HG03108 (cell line): ENCODE data around the gene ASRGL1.
"Not testable (repeated sequence)": the region's sequence is repeated elsewhere in the genome, so short reads cannot be mapped to it uniquely, and the experiment has no call there.

Experiments
- ATAC-seq: cut with Tn5 transposase; IDR thresholded peaks from one replicate; pipeline ENCODE4 v1.9.1; 2021; ENCODE audit warnings: moderate library complexity; ENCODE audit not compliant: unreplicated experiment

Gene ASRGL1

DNA sequence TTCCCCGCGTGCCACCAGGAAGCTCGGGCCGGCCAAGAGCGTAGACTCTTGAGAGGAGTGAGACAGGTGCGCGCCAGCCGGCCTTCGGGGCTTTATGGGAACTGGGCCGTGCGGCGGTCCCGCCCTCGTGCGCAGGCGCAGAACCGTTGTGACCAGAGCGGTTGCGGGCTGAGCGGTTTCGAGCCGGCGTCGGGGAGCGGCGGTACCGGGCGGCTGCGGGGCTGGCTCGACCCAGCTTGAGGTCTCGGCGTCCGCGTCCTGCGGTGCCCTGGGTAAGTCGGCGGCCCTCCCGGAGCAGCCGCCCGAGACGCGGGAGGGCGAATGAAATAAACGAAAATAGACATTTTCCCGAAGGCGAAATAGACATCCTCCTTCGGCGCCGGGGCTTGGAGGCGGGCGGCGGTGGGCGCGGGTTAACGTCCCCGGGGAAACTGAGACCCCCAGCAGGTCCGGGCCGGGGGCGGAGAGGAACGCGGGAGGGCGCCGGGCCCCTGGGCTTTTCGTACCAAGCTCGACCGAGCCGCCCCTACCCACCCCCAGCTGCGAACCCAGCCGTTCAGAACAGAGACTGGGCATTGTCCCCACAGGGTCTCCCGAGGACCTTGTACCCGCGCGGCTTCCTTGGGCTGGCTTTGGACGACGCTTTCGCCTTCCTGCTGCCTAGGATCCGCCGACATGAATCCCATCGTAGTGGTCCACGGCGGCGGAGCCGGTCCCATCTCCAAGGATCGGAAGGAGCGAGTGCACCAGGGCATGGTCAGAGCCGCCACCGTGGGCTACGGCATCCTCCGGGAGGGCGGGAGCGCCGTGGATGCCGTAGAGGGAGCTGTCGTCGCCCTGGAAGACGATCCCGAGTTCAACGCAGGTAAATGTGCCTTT, at the start of gene ASRGL1:
ASRGL1 (plus strand) TSS at position 146 of the 879 bp plus-strand sequence; CDS start at position 676, 530 bp downstream.
- peak; percentile 69 for ATAC-seq

DNA sequence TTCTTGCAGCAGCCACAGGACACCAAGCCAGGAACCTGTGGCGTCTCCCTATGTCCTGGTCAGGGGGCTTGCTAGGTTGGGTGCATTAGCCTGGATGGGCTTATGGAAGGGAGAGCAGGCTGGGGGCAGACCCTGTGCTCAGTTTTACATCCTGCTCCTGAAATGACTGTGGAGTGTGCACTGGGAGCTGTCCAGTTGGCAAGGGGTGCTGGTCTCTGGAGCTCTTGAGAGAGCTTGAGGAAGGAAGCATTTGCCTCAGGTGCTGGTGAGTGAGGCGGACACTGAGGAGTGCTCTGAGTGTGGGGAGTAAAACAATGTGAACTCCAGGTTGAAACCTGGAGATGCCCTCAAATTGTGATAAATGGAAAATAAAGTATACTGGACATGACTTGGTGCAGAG, 41.7 kb upstream of the ASRGL1 start:
- no peak for ATAC-seq

DNA sequence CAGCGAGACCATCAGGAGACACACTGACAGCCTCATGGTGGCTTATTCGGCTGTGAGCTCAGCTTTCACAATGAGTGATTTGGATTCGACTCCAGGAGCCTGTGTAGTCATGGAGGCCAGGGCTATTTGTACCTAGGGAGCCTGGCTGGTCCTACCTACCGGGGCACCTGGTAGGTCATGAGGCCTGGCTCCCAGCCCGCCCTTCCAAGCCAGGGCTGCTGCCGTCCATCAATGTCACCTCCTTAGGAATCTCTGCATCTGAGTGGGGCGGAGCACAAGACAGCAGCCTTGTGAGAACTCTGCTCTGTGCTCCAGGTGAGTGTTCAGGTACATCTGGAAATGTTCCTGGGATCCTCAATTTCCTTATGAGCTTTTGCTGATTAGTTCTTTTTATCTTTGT, 38.3 kb upstream of the ASRGL1 start, which contains the start of gene SCGB1D4:
SCGB1D4 (minus strand) TSS at position 101 of the 400 bp plus-strand sequence; CDS start at position 36, 65 bp downstream.
- no peak for ATAC-seq

DNA sequence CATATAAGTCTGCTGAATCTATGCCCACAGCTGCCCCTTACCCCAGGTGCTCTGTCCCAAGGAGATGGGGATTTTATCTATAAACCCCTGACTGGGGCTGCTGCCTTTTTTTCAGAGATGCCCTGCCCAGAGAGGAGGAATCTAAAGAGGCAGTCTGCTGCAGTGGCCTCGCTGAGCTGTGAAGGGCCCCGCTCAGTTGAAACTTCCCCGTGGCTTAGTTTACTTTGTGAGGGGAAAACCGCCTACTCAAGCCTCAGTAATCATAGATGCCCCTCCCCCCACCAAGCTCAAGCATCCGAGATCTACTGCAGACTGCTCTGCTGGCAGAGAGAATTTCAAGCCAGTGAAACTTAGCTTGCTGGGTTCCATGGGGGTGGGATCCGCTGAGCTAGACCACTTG, 31.0 kb upstream of the ASRGL1 start:
- ATAC-seq: no peak

DNA sequence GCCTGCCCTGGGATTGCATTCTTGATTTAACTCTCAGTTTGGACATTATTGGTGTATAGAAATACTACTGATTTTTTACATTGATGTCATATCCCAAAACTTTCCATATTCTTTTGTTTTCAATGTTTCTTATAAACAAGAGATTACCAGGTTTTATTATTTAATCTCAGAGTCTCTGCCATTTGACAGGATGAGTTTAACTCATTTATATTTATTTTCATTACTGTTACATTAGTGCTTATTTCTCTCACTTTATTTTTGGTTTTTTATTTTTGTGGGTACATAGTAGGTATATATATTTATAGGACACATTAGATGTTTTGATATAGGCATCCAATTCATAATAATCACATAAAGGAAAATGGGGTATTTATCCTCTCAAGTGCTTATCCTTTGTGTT, 29.3 kb upstream of the ASRGL1 start:
- ATAC-seq: no peak

DNA sequence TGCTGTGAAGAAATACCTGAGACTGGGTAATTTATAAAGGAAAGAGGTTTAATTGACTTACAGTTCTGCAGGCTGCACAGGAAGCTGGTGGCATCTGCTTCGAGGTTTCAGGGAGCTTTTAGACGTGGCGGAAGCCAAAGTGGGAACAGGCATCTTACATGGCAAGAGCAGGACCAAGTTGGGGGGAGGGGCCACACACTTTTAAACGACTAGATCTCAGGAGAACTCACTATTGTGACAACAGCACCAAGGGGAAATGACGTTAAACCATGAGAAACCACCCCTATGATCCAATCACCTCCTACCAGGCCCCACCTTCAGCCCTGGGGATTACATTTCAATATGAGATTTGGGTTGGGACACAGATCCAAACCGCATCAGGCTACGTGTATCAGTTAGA, 27.3 kb upstream of the ASRGL1 start:
- ATAC-seq: no peak

DNA sequence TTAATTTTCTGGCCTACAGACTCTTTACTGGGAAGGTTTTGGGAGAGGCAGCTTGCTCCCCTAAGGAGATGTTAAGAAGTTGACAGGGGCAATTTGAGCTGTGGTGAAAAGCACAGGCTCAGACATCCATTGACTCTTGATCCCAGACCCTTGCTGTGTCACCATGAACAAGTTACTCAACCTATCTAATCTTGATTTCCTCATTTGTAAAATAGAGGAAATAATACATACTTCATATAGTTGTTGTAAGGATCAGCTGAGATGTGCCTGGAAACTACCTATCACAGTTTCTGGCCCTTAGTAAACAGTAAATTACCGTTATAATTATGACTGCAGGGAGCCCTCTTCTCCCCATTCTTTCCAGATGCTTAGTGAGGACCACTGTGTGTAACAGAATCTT, 21.8 kb upstream of the ASRGL1 start:
- ATAC-seq: no peak

DNA sequence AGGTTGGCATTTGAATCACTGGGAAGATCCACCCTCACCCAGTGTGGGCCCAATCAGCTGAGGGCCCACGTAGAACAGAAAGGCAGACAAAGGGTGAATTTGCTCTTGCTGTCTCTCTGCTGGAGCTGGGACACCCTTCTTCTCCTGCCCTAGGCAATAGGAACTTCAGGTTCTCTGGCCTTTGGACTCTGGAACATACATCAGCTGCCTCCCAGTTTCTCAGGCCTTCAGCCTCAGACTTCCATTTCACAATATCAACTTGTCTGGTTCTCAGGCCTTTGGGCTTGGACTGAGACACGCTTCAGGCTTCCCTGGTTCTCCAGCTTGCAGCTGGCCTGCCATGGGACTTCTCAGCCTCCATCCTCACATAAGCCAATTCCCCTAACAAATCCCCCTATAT, 14.7 kb upstream of the ASRGL1 start:
- ATAC-seq: no peak

DNA sequence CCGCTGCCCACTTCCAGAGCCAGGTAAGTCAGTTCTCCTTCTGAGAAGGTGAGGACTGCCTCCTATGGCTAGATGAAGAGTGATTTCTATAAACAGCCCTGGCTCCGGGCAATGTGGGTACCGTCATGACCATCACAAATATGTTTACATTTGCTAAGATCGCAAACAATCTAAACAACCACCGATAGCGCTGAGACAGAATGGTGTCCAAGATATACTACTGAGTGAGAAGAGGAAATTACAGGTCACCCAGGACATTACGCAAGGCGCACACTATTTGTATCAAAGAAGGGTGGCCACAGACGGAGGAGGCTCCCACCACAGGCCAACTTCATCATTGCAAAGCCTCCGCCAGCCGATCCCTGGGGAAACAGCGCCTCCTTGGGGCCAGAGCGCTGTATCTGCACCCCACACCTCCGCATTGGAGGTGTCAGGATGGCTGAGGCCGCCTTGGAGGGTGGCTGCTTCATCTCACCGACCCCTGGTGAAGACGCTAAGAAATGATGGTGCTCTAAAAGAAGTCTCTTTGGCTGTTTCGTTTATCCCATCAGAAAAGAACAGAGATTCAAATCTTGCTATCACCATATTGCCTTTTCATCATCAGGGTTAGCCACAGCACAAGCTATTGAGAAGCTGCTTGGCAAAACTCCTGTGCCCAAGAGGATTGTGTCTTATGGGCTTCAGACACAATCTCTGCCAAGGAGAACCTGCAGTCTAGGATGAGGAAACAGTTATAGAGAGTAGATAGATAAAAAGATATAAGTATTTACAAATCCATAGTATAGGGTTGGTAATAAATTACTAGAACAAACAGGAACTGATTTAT, 12.3 kb upstream of the ASRGL1 start:
- ATAC-seq: no peak

DNA sequence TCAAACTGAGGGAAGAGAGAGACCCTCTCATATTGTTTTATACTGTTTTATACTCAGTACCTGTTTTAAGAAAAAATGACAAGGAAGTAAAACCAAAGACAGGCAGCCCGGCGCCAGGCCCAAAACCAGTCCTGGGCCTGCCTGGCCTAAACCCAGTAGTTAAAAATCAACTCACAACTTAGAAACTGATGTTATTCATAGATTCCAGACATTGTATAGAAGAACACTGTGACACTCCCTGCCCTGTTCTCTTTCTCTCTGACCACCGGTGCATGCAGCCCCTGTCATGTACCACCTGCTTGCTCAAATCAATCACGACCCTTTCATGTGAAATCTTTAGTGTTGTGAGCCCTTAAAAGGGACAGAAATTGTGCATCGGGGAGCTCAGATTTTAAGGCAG, 11.5 kb upstream of the ASRGL1 start:
- ATAC-seq: not testable (repeated sequence)

DNA sequence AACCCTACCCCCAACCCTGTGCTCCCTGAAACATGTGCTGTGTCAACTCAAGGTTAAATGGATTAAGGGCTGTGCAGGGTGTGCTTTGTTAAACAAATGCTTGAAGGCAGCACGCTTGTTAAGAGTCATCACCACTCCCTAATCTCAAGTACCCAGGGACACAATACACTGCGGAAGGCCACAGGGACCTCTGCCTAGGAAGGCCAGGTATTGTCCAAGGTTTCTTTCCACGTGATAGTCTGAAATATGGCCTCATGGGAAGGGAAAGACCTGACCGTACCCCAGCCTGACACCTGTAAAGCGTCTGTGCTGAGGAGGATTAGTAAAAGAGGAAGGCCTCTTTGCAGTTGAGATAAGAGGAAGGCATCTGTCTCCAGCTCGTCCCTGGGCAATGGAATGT, 10.5 kb upstream of the ASRGL1 start:
- ATAC-seq: not testable (repeated sequence)

DNA sequence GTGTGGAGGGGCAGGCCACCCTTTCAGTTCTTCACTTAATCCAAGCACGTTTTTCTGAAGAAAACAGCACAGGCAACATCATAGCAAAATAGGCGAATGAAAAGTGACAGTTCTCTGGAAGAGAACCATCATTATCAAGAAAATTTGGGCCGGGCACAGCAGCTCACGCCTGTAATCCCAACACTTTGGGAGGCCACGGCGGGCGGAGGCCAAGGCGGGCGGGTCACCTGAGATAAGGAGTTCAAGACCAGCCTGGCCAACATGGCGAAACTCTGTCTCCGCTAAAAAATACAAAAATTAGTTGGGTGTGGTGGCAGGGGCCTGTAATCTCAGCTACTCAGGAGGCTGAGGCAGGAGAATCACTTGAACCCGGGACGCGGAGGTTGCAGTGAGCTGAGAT, 9.7 kb upstream of the ASRGL1 start:
- ATAC-seq: not testable (repeated sequence)

DNA sequence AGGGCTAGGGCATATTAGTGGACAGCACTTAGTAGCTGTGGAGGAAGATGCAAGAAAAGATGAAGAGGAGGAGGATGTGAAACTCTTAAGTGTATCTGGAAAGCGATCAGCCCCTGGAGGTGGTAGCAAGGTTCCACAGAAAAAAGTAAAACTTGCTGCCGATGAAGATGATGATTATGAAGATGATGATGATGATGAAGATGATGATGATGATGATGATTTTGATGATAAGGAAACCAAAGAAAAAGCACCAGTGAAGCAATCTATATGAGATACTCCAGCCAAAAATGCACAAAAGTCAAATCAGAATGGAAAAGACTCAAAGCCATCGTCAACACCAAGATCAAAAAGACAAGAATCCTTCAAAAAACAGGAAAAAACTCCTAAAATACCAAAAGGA, 6.0 kb upstream of the ASRGL1 start:
- ATAC-seq: not testable (repeated sequence)

DNA sequence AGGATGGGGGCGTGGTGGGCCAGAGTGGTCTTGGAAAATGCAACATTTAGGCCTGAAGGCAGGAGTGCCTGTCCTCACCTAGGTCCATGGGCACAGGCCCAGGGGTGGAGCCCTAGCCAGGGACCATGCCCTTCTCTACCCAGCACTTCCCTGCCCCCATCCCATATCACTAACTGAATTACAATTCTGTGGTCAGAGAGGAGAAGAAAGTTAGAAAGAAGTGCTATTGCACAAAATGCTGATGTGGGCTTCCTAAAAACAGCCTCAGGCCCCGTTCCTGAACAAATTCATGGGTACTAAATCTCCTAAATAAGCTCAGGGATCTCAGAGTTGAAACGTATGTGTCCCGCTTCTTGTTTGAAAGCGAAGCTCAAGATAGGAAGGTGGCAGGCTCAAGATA, 3.5 kb upstream of the ASRGL1 start:
- no peak for ATAC-seq

DNA sequence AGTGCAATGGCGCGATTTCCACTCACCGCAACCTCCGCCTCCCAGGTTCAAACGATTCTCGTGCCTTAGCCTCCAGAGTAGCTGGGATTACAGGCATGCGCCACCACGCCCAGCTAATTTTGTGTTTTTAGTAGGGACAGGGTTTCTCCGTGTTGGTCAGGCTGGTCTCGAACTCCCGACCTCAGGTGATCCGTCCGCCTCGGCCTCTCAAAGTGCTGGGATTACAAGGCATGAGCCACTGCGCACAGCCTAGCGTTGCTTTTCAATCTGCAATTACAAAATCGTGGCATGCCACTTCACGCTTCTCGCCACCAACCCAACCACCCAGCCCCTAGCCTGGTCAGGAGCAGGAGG, 322 bp upstream of the ASRGL1 start:
- not testable (repeated sequence) for ATAC-seq

DNA sequence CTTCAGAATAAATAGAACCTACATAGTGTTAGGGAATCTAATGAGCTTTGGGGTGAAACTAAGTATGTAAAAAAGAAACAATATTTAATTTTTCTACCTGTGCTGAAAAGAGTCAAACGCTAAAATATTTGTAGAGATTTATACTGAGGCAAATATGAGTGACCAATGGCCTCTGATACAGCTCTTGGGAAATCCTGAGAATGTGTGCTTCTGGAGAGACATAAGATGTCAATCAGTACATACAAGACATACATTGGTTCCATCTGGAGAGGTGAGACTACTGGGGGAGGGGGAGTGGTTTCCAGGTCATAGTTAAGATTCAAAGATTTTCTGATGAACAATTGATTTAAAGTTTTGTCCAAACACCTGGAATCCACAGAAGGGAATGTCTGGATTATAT, 970 bp downstream of the ASRGL1 start:
- no peak for ATAC-seq

DNA sequence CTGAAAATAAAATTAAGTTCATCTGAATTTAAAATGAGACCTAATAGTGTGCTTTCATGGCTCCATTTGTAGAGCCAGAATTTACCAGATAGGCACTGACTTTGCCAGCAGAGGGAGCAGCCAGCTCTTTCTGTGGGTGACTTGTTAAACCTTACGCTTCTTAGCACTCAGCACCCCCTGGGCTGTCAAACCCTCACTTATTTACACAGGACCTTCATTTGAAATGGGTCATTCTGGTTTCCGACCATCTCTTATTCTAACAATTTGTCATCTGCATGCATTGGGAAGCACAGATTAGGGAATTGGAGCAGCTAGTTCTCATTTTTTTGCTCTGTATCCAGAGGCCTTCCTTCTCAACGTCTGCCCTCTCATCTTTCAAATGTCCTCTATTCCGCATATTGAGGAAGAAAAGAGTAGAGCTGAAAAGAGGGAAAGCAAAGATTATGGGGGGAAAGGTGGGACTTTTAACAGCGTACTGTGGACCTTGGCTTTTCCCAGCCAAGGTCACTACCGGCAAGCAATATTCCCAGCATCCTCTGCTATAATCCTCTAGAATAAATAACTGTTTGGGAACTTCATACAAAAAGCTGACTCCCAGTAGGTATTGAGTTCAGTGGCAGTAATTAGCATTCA, 3.1 kb downstream of the ASRGL1 start:
- ATAC-seq: no peak

DNA sequence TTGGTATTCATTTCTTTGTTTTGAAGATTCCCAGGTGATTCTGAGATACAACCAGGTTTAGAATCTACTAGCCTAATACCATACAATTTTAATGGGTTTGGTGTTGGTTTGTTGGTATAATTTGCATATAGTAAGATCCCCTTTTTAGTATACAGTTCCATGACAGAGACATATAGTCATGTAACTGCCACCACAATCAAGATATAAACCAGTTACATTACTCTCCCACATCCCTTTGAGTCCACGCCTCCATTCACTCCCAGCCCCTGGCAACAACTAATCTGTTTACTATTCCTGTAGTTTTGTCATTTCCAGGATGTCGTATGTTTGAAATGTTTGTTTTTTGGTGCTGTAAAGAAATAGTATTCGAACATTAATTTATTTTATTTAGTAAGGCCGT, 4.3 kb downstream of the ASRGL1 start:
- ATAC-seq: no peak

DNA sequence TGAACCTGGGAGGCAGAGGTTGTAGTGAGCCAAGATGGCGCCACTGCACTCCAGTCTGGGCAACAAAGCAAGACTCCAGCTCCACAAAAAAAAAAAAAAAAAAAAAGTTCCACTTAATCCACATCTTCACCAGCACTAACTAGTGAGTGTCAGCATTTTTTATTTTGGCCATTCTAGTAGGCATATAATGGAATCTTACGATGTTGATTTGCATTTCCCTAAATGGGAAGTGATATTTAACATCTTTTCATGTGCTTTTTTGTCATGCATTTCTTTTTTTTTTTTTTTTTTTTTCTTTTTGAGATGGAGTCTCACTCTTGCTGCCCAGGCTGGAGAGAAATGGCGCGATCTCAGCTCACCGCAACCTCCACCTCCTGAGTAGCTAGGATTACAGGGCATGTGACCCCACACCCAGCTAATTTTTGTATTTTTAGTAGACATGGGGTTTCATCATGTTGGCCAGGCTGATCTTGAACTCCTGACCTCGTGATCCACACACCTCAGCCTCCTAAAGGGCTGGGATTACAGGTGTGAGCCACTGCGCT, 6.5 kb downstream of the ASRGL1 start:
- not testable (repeated sequence) for ATAC-seq

DNA sequence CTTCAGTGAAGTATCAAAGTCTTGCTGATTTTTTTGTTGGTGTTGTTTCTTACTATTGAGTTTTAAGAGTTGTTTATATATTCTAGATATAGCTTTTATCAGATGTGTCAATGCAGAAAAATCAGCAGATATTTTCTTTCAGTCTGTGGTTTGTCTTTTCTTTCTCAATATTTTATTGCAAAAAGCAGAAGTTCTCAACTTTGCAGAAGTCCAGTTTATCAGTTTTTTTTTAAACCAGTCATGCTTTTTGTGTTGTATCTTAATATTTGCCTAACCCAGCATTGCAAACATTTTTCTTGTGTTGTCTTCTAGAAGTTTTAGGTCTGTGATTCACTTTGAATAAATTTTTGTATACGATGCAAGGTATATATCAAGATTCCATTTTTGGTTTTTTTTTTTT, 7.0 kb downstream of the ASRGL1 start:
- ATAC-seq: no peak

DNA sequence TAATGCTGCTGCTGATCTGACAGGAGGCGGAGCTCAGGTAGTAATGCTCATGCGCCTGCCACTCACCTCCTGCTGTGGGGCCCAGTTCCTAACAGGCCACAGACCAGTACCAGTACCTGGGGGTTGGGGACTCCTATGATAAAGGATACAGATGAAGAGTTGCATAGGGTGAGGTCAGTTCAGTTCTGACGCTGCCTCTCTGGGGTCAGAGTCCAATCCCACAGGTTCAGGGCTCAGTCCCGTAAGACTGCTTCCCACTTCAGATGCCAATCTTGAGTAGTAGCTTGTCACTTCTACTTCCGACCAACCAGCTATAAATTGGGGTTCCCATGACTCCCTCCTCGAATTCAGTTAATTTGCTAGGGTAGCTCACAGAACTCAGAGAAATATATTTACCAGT, 8.6 kb downstream of the ASRGL1 start:
- ATAC-seq: no peak
